ENCODE measurements around the gene SORCS2. TPM values are rescaled to one million over a fixed set of nuclear protein-coding genes. Genes with fewer than 3 reads are reported as not detected.

The SORCS2 gene
- total RNA-seq, 4 donors from 2014 or later: 2.0 to 7.4 (median 3.6) TPM

DNA sequence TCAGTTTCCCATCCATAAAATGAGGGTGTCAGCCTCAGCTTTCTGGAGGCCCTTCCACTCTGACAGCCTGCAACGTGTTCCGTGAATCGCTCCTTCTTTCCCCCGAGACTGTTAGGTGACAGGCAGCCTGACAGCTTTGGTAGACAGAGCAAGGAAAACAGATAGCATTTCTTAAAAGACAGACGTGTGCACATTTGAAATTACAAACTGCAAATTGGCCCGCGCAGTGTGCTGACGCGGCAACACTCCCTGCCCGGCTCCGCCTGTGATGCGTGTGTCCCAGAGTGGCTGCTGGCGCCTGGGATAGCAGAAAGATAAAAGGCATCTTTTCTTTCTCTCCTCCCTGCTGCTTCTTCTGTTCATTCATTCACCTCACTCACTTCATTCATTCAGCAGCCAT is 502.0 kb downstream of the SORCS2 start:
- no peaks in the 10 kb centered on the region for H3K9me3 ChIP-seq
- no peak overlapping the region for H3K4me3 ChIP-seq
- WGBS, 2 donors (ENCODE audit: low coverage in 1 of 2): 88% methylated on average over 13 of the region's 13 CpGs; no CpG with 5 or more reads in 1 of the 2 donors
- H3K27me3 ChIP-seq: no peaks in the 10 kb centered on the region
- TF ChIP-seq POLR2A (IDR thresholded peaks at IDR 0.05): no peak
- TF ChIP-seq EP300 (IDR thresholded peaks at IDR 0.05): no peak
- TF ChIP-seq, protein P1, sequence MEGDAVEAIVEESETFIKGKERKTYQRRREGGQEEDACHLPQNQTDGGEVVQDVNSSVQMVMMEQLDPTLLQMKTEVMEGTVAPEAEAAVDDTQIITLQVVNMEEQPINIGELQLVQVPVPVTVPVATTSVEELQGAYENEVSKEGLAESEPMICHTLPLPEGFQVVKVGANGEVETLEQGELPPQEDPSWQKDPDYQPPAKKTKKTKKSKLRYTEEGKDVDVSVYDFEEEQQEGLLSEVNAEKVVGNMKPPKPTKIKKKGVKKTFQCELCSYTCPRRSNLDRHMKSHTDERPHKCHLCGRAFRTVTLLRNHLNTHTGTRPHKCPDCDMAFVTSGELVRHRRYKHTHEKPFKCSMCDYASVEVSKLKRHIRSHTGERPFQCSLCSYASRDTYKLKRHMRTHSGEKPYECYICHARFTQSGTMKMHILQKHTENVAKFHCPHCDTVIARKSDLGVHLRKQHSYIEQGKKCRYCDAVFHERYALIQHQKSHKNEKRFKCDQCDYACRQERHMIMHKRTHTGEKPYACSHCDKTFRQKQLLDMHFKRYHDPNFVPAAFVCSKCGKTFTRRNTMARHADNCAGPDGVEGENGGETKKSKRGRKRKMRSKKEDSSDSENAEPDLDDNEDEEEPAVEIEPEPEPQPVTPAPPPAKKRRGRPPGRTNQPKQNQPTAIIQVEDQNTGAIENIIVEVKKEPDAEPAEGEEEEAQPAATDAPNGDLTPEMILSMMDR (IDR thresholded peaks at IDR 0.05): no peak
- TF ChIP-seq POLR2AphosphoS5 (IDR thresholded peaks at IDR 0.05): no peak
- no peaks in the 10 kb centered on the region for H3K36me3 ChIP-seq
- H3K27ac ChIP-seq: no peak overlapping the region
- no peak for ATAC-seq
- H3K4me1 ChIP-seq: no peaks in the 10 kb centered on the region

DNA sequence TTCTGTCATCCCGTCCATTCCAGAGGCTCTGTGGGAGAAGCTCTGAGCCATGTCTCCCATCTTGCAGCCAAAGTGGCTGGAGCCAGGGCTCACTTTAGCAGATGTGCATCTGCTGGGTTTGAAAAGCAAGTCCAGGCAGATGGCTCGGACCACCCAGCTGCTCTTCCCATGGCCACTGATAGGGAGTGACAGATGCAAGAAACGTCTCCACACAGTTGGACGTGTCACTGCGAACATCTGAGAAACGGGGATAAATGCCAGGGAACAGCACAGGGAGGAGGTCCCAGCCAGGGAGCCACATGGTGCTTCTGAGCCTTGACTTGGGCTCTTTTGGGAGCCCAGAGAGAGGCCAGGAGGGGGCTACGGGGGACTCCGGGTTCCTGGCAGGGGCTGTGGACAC is 505.0 kb downstream of the SORCS2 start:
- no peaks in the 10 kb centered on the region for H3K36me3 ChIP-seq
- H3K4me3 ChIP-seq: no peak overlapping the region
- no peaks in the 10 kb centered on the region for H3K4me1 ChIP-seq
- no peaks in the 10 kb centered on the region for H3K27me3 ChIP-seq
- no peaks in the 10 kb centered on the region for H3K9me3 ChIP-seq
- ATAC-seq: no peak
- TF ChIP-seq EP300 (IDR thresholded peaks at IDR 0.05) (no peak), POLR2A (IDR thresholded peaks at IDR 0.05) (no peak), POLR2AphosphoS5 (IDR thresholded peaks at IDR 0.05) (no peak)
- TF ChIP-seq, protein P1 (IDR thresholded peaks at IDR 0.05): no peak
- no peak overlapping the region for H3K27ac ChIP-seq
- 27% methylated on average over 2 of the region's 8 CpGs; no CpG with 5 or more reads in 1 of the 2 donors for WGBS, 2 donors (ENCODE audit: low coverage in 1 of 2)

DNA sequence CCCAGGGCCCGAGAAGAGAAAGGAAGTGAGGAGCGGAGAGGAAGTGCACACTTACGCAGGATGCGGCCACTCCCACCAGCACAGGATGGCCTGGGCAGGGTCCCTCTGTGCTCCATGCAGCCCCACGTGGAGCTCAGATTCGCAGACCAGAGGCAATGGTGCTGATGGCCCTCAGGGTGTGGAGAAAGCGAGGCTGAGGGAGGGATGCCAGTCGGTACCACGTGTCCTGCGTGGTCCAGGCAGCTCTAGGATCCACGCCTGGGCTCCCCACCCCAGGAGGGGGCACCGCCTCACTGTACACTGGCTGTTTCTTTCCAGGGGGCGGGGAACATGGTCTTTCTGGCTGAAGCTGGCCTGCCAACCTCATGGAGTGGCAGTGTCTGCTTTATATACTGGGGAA is 505.5 kb downstream of the SORCS2 start:
- Histone ChIP-seq H3K27me3 (no peaks in the 10 kb centered on the region), H3K27ac (no peak overlapping the region), H3K4me3 (no peak overlapping the region), H3K4me1 (no peaks in the 10 kb centered on the region), H3K9me3 (no peaks in the 10 kb centered on the region), H3K36me3 (no peaks in the 10 kb centered on the region)
- TF ChIP-seq POLR2A (IDR thresholded peaks at IDR 0.05) (no peak), POLR2AphosphoS5 (IDR thresholded peaks at IDR 0.05) (no peak), EP300 (IDR thresholded peaks at IDR 0.05) (no peak)
- TF ChIP-seq, protein P1 (IDR thresholded peaks at IDR 0.05): no peak
- WGBS, 2 donors (ENCODE audit: low coverage in 1 of 2): 14 to 92% methylated on average over 1 to 5 of the region's 13 CpGs
- ATAC-seq: no peak

DNA sequence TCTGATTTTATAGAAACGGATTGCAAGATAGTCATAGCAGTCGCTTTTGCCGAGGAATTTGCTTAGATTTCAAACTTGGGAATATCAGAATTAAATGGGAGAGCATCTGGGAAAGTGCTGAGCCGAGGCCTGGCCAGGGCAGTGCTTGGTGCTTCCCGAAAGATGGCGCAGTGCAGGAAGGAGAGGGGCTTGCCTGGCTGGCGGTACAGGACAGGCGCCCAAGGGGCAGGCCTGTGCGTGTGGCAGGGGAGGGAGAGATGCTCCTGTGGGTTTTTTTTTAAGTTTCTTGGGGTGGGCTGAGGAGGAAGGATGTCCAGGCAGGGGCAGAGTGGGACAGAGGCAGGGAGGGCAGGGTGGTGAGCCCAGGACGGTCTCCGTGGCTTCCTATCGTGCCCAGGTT is 506.2 kb downstream of the SORCS2 start:
- 49 to 67% methylated on average over 10 to 12 of the region's 12 CpGs for WGBS, 2 donors (ENCODE audit: low coverage in 1 of 2)
- TF ChIP-seq EP300 (IDR thresholded peaks at IDR 0.05): no peak
- no peak for TF ChIP-seq POLR2AphosphoS5 (IDR thresholded peaks at IDR 0.05)
- TF ChIP-seq, protein P1 (IDR thresholded peaks at IDR 0.05): no peak
- TF ChIP-seq POLR2A (IDR thresholded peaks at IDR 0.05): no peak
- H3K36me3 ChIP-seq: no peaks in the 10 kb centered on the region
- no peaks in the 10 kb centered on the region for H3K27me3 ChIP-seq
- ATAC-seq: no peak
- H3K4me3 ChIP-seq: no peak overlapping the region
- no peaks in the 10 kb centered on the region for H3K9me3 ChIP-seq
- H3K4me1 ChIP-seq: no peaks in the 10 kb centered on the region
- H3K27ac ChIP-seq: peak overlapping the region in 2 of 4 donors; percentile 29 to 39

DNA sequence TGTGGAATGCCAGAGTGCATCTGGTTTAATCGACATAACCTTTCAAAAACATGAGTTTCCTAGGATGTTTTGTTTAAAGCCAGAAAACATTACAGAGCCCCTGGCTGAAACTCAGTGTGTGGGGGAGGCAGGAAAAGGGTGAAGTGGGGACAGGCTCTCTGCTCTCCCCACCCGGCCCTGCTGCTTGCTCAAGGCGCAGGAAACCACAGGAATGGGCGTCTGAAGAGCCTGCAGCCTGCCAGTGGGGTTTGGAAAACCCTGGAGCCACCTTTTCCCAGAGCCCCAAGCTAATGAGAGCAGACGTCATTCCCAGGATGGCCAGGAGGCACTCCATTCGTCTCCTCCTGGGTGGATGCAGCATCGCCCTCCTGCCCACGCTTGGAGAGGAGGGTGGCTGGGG is 506.7 kb downstream of the SORCS2 start:
- Histone ChIP-seq H3K4me1 (no peaks in the 10 kb centered on the region), H3K36me3 (no peaks in the 10 kb centered on the region), H3K27ac (peak overlapping the region in 2 of 4 donors; percentile 29 to 39), H3K27me3 (no peaks in the 10 kb centered on the region), H3K9me3 (no peaks in the 10 kb centered on the region), H3K4me3 (no peak overlapping the region)
- no peak for TF ChIP-seq EP300 (IDR thresholded peaks at IDR 0.05)
- no peak for TF ChIP-seq POLR2AphosphoS5 (IDR thresholded peaks at IDR 0.05)
- no peak for TF ChIP-seq POLR2A (IDR thresholded peaks at IDR 0.05)
- TF ChIP-seq, protein P1 (IDR thresholded peaks at IDR 0.05): no peak
- ATAC-seq: peak; percentile 21
- 0 to 13% methylated on average over 1 to 4 of the region's 8 CpGs for WGBS, 2 donors (ENCODE audit: low coverage in 1 of 2)
